ENCODE measurements around the gene PRPF31.

DNA sequence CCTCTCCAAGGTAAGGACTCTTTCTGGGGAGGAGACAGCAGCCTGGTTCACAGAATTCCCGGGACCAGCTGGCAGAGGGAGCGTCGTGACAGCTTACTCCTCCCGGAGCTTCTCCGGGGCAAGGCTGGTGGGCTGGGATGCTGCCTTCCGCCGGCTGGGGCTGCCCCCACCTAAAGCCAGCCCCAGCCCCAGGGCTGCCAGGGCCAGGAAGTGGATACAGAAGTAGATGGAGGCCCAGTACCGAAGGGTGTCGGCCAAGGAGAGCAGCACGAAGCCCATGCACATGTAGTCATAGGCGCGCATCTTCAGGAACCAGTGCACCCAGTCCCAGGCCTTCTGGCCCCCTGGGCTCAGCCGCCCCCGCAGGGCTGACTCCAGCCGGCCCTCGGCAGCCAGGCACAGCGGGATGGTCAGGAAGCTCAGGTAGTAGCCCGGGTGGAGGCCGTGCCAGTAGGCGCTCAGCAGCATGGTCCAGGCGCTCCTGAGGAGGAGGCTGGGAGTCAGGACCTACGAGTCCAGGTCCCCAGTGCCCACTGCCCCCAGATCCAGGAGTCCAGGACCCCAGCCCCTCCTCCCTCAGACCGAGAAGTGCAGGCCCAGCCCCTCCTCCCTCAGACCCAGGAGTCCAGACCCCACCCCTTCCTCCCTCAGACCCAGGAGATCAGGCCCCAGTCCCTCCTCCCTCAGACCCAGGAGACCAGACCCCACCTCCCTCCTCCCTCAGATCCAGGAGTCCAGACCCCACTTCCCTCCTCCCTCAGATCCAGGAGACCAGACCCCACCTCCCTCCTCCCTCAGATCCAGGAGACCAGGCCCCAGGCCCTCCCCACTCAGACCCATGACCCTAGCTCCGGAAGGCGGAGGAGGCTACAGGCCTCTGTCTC, 58.6 kb downstream of the PRPF31 start:
- TF ChIP-seq CTCF (conservative IDR thresholded peaks at IDR 0.05; ENCODE audit: low read length), result no peak
- TF ChIP-seq EZH2phosphoT487 (IDR thresholded peaks at IDR 0.05; ENCODE audit: borderline replicate concordance), result no peak

Measured in Loucy (cell line).